Superior temporal gyrus (tissue), 1 donor: ENCODE measurements around the gene ALCAM.
"Not testable (repeated sequence)": the region's sequence is repeated elsewhere in the genome, so short reads cannot be mapped to it uniquely, and the experiment has no call there.

Experiments
- DNase-seq: peaks from one replicate; pipeline ENCODE4 v3.0.0-alpha.2; 2016; ENCODE audit errors: extremely low spot score

The ALCAM gene

DNA sequence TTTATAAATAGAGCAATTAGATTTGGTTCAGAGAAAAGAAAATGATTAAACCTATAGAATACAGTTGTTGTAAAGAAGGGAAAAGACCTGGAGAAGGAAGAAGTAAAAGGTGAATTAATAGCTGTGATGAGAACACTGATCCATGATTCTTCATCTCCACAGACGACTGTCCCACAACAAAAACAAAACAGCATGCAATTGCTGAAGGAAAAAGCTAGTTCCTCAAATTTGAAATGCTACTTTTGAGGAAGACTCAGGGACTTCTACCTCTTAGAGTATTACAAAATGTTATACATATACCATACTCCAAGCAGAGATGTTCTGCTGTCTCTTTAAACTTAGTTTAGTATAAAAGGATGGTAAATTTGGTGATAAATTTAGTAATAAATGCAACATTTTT is 21.5 kb downstream of the ALCAM start:
- DNase-seq: no peak

DNA sequence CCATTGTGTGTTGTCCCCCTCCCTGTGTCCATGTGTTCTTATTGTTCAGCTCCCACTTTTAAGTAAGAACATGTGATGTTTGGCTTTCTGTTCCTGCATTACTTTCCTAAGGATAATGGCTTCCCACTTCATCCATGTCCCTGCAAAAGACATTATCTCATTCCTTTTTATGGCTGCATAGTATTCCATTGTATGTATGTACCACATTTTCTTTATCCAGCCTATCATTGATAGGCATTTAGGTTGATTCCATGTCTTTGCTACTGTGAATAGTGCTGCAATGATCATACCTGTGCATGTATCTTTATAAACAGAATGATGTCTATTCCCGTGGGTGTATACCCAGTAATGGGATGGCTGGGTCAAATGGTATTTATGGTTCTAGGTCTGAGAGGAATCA is 23.1 kb downstream of the ALCAM start:
- DNase-seq: not testable (repeated sequence)

DNA sequence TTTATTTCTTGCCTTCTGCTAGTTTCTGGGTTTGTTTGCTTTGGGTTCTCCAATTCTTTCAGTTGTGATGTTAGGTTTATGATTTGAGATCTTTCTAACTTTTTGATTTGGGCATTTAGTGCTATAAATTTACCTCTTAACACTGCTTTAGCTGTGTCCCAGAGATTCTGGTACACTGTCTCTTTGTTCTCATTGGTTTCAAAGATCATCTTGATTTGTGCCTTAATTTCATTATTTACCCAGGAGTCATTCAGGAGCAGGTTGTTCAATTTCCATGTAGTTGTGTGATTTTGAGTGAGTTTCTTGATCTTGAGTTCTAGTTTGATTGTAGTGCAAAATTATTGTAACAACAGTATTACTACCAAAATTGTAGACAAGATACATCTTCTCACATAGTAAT is 25.9 kb downstream of the ALCAM start:
- not testable (repeated sequence) for DNase-seq

DNA sequence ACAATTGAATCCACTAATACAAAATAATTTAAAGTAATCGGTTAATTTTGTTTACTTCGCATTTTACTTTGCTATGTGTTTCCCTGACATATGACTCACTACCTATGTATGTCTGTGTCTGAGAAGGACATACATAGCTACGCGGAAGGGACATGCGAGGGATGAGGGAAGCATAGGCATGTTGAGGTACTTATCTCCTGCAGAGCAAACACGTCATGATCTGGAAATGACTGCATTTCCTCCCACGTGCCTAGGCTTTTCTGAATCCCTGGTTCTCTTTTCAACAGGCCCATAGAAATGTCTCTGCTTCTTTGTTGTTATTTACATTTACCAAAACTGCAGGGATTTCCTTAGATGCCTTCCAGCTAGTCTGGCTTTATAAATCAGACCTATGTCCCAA is 27.5 kb downstream of the ALCAM start:
- no peak for DNase-seq

DNA sequence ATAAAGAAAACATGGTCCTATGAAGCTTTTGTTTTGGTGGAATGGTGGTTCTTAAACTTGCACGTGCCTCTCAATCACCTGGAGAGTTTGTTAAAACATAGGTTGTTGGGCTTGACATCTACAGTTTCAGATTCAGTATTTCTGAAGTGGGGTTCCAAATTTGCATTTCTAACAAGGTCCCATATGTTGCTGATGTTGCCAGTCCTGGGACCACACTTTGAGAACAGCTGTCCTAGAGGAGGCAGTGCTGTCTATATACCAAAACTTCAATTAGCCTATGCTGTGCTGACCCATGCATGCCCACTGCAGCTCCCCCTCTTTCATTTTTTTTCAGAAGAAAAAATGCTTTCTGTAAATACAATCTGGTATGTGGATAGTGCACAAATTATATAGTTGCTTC is 31.3 kb downstream of the ALCAM start:
- DNase-seq: no peak

DNA sequence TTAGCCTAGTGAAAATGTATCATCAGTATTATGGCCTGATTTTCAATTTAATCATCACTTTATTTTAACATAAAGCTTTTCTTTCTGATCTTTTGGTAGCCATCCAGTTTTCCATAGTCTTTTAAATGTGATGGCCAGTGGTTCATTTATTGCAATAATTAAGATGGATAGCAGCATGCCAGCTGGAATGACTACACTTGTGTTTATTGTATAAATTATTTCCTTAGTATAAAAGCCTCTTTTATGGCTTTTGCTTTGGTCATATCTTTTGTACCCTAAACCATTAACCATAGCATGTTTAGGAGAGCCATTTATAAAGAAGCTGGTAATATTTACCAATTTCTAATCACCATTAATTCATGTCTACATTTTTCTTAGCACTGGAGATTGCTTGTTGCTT is 31.7 kb downstream of the ALCAM start:
- DNase-seq: no peak

DNA sequence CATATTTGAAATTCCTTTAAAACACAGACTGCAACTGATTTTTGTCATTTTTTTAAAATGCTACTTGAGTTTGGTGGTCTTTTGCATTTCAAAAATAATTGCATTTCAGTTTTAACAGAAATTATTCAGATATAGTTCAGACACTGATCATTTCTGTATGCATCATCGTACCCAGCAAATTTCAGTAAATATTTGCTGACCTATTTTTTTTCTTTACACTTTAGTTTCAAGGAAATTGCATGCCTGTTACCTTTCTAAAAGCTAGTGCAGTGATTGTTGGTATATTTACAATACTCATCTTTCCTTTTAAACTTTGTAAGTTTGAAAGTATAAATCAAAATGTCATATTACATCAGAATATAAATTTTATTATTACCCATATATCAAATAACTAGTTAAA is 32.4 kb downstream of the ALCAM start:
- DNase-seq: no peak

DNA sequence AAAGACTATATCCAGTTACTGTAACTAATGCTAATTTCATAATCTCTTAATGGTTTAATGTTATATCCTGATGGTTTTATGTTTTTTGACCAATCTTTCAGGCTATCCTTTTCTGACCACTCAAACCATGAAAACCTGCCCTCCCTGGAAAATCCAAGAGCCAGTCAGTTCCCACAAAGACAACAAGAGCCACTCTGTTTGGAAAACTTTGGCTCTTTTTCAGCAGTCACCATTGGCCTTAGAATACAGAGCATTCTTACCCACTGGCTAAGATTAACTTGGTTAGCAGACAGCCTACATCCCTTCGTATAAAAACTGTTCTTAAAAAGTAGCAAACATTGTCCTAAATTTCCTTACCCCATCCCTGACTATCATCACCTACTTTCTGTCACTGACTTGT is 32.9 kb downstream of the ALCAM start:
- peak; percentile 93 for DNase-seq

DNA sequence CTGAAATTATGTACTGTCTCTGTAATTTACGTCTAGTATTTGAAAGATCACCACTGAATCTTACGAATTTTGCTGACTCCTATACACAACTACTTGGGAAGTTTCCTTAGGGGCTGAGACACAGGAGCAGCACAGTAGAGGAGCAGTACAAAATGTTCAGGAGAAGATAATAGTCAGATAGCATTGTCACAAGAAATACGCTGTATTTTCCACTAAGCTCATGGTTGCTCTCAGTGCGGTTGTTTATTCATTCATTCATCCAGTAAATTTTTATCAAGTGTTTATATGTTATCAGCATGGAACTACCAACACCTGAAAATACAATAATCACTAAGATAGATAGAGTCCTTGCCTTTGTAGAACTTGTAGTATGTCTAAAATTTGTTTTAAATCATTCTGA is 34.5 kb downstream of the ALCAM start:
- no peak for DNase-seq

DNA sequence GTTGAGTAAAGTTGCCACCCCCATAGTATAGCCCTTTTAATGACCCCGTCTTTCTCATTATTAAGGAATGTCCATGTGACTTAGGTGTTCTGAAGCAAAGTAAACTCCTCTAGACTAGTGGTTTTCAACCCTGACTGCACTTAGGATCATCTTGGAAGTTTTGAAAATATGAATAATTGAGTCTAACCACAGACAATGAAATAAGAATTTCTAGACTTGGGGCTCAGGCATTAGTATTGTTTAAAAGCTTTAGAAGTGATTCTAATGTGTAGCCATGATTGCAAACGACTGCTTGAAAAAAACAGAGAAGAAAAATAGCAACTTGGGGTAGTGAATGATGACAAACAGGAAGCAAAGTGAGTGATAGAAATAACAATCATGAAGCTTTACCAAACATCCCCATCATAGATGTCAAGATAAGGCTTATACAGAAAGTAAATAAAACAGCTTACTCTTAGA is 35.0 kb downstream of the ALCAM start:
- DNase-seq: no peak

DNA sequence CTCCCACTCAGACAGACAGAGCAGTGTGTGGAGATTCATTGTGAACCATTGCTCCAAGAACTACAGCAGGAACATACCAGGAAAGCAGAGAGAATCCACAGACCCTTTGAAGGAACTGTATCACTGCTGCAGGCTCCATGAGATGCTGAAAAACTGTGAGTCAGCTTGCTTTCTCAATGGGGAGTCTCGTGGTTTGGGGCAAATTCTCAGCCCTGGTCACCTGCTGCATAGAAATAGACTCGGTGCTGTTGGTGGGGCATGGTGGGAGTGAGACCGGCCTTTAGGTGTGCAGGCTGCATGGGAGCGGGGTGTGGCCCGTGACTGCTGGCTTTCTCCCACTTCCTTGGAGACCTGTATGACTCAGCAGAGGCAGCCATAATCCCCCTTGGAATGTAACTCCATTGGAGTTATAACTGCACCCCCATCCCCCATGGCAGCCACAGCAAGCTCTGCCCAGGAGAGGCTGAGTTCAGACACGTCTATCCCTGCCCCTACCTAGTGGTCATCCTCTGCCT is 35.6 kb downstream of the ALCAM start:
- no peak for DNase-seq

DNA sequence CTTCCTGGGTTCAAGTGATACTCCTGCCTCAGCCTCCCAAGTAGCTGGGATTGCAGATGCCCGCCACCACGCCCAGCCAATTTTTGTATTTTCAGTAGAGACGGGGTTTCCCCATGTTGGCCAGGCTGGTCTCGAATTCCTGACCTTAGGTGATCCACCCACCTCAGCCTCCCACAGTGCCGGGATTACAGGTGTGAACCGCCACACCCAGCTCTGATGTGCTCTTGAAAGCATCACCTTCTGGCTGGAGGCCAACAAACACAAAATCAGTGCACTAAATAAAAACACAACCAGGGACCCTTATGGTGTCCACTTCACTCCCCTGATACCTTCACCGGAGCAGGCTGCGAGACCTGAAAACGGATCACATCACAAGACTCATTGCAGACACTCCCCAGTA is 36.3 kb downstream of the ALCAM start:
- DNase-seq: not testable (repeated sequence)

DNA sequence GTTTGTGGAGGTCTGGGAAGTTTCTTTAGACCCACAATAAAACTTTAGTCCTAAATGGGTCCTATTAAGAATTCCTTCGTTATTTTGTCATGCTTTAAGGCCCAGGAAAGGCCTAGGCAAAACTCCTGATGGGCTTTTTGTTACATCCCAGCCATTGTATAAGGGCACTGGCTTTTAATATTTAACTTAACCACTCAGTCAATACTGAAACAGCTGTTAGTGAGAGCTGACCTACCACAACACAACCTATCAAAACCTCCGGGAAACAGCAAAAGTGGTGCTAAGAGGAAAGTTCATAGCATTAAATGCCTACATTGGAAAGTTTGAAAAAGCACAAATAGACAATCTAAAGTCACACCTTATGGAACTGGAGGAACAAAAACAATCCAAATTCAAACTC is 39.6 kb downstream of the ALCAM start:
- no peak for DNase-seq

DNA sequence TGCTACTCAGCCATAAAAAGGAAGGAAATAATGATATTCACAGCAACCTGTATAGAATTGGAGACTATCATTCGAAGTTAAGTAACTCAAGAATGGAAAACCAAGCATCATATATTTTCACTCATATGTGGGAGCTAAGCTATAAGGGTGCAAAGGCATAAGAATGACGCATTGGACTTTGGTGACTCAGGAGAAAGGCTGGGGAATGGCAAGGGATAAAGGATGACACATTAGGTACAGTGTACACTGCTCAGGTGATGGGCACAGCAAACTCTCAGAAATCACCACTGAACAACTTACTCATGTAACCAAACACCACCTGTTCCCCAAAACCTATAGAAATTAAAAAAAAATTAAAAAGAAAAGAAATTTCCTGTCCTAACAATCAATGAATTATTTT is 42.7 kb downstream of the ALCAM start:
- no peak for DNase-seq

DNA sequence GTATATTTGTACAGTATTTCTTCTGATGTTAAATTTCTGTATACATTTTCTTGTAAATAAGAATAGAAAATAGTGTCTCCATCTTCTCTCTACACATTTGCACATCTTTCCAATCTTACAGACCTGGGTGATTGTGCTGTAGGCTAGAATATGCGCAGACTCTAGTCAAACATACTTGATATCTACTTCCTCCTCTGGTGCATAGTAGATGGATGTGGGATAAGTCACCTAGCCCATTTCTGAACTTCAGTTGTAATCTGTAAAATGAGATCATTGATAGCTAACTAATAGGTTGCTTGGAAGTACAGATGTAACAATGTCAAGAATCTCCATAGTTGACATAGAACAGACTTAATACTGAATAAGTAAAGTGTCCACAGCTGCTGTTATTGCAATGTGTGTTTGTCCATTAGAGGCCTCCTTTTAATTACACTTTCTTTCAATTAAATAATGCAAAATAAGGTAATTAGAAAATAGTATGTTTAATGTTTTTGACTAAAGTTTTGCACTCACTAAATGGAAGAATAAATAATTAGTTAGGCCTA is 46.7 kb downstream of the ALCAM start:
- DNase-seq: no peak

DNA sequence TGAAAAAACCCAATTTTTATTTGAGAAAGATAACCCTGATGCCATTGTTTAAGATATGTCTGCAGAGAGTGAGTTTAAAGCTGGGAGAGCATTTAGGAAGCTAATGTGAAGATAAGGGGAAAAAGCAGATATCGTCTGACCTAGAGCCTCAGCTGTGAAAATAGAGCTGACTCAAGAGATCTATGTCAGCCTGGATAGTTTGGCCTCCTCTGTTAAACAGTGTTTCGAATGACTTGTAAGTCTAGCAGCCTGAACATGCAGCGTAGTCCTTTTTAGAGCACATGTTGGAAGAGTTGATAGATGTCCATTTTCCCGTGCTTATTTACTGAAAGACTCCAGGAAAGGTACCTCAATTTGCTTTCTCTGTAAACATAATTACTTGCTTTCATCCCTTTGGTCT is 48.1 kb downstream of the ALCAM start:
- DNase-seq: peak; percentile 64

DNA sequence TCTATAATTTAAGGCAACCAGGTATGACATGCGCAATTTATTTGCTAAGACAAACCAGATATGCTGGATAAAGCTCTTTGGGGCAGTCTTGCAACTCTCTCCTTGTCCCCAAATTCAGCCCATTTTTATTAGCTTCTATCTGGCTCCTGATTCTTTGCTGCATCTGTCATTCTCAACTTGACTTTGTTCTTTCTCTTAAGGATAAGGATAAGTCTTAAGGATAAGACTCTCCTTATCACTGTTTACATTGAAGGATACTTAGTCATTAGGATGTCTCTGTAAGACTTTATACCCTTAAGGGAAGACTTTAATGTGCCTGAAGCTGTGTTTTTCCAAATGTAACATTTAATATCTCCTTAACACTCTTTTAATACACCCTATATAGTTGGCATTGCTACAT is 49.2 kb downstream of the ALCAM start:
- DNase-seq: no peak

DNA sequence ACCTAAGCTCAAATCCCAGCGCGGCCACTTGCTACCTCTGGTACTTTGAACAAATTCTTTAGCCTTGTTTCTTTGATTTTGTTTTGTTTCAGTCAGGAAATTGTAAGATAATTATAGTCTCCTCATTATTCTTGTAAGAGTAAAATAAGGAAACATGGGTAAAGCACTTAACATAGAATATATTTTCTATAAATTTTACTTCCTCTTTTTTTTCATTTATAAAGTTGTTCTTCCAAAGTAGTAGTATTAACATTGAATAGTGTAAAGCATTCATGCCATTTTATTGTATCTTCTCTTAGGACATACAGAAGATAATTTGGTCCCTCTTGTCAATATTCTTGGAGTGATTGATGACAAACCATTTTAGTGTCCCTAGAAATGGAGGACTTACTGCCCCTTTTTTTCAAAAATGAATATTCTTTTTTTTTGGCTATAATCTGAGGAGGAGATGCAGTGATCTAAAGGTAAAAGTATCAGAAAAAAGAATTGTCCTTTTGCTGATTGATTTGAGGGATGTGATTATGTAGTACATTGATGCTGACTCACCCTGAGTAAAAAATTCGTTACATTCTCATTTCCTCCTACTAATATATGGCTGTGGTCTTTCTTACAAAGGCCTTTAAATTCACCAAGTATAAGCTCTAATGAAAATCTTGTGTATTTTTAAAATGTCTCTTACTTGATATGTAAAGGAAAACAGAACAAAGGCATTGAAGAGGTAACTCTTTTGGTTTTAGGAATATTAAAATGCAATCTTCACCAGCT is 51.0 kb downstream of the ALCAM start:
- DNase-seq: no peak

DNA sequence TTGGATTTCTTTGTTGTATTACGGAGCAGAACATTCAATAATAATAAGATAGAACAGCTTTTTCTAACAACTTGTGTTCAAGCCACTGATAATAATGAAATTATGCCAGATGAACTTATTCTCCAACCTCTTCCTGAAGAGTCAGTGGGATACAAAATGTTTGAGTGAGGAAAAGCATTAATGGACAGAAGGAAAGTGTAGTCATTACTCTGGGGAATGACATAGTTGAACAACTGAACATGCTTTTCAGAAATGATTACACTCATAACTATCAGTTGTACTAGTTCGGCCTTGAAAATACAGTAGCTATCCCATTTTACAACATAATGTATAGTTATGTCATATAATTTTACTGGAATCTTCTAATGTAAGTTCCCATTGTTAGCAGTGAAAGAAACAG is 55.9 kb downstream of the ALCAM start:
- DNase-seq: no peak

DNA sequence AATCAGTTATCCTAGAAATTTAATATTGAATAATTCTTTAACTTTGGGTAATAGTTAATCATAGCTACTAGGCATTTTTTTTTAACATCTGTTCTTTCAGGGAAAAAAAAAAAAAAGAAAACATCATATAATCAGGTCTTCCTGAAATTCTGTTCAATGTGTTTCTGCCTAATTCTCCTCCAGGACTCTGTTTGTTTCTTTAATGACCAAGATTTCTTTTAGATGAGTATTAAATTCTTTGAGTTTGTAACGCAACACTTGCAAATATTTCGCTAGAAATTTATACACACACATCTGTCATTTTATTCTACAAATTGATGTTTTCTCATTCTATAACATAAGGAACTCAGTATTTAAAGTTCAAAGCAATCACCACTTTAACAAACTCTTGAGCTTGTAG is 56.7 kb downstream of the ALCAM start:
- DNase-seq: no peak

DNA sequence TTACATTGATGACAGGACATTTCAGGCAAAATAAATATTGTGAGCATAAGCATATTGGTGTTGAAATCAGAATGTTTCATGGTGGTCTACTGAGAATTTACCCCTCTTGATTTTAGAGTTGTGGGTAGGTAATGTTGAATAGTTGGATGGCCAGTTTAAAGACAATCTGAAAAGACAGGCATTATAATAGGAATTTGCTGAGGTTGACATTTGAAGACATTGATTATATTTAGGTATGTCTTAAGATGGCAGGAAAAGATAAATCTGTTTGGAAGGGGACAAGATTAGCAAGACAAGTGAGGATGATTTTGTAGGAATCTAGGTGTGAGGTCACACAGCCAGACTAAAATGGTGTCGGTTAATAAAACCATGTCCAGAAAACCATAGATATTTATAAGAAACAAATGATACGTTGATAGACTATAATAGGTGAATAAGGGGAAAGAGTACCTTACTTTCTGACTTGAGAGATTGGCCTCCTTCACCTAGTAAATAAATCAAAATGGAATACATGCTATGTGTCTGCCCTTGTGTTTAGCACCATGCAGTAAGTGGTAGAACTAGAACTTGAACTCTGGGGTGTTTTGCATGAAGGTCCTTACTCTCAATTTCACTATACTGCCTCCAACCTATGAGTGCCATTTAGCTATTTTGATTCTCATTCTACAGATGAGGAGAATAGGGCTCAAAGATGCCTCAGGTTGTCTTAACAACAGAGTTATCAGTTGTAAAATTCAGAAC is 57.9 kb downstream of the ALCAM start:
- DNase-seq: no peak

DNA sequence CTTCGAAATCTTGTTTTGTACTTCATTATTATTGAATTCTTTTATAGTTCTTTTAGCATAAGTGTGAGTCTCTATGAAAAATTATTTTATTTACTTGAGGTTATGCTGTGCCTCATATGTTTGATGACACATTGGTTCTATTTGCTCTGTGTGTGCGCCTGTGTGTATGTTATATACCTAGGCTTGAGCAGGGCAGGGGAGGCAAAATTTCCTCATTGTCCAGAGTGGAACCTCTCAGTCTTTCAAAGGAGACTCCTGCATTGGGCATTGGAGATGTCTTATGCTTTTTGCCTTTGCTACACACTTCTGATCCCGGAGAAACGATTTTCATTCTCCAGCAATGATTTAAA is 58.4 kb downstream of the ALCAM start:
- no peak for DNase-seq

DNA sequence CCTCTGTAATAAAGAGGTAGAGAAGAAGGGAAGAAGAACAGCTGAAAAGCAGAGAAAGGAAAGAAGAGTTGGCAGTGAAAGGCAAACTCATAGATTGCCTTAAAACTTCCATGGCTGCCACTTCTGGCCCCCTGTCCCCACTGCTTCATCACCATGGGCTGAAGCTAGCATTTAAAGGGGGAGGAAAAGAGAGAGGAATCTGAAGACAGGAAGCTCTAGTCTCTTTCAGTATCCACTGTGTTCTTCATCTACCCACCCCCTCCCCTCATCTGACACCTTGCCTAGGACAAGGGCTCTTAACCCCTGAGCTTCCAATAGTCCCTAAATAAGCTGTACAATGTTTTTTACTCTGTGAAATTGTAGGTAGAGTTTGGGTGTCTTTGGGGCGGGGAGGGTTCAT is 60.6 kb downstream of the ALCAM start:
- no peak for DNase-seq
